T-cell (primary cell): ENCODE results near the gene PIGC. TPM values are rescaled to one million over a fixed set of nuclear protein-coding genes. Genes with fewer than 3 reads are reported as not detected.

ENCODE experiments used
- total RNA-seq, 35 experiments: library from RNA in 6 of 35; stranded (reverse) in 6 of 35; fragments of 120-200 nt in 1 of 35; gene quantifications; one replicate each; pipeline versions ENCODE4 v1.2.1 to v1.2.4 and lab custom pipeline; 2013 to 2026

The PIGC gene
- total RNA-seq, 5 donors from 2014 or later (not counting 1 experiment from before 2014, with no cell fraction given) = 26.9 to 39.0 (median 34.5) TPM

Other genes with a start within 250 kb of the PIGC start
- gene C1orf105, start 23.4 kb downstream of the PIGC start, total RNA-seq = not detected
- 10 to 100 TPM; 43.7 to 87.1 (median 47.9) TPM for gene SUCO, start 89.1 kb upstream of the PIGC start, total RNA-seq
- 1 to 10 TPM in 4 of 5 donors, under 1 TPM in 1; 0.70 to 5.2 (median 3.4) TPM for gene FASLG, start 215.0 kb upstream of the PIGC start, total RNA-seq